HEK293T (cell line): ENCODE results near the gene HAGHL.

Source experiments
- BHLHE40 ChIP-seq: fragments of 450-650 bp; IDR thresholded peaks from 2 replicates; pipeline ENCODE4 v1.6.1; 2016; ENCODE audit warnings: mild to moderate bottlenecking, moderate library complexity, borderline replicate concordance
- ELF4 ChIP-seq: fragments of 450-650 bp; IDR thresholded peaks from 2 replicates; pipeline ENCODE4 v1.6.1; 2017; ENCODE audit warnings: antibody characterized with exemption
- FOXK2 ChIP-seq: fragments of 450-650 bp; IDR thresholded peaks from 2 replicates; pipeline ENCODE4 v1.6.1; 2016; ENCODE audit warnings: mild to moderate bottlenecking
- LEF1 ChIP-seq: fragments of 450-650 bp; IDR thresholded peaks from 2 replicates; pipeline ENCODE4 v1.6.1; 2017; ENCODE audit warnings: mild to moderate bottlenecking, borderline replicate concordance
- NFRKB ChIP-seq: fragments of 450-650 bp; IDR thresholded peaks from 2 replicates; pipeline ENCODE4 v1.6.1; 2016; ENCODE audit warnings: mild to moderate bottlenecking, moderate library complexity
- PKNOX1 ChIP-seq: fragments of 450-650 bp; IDR thresholded peaks from 2 replicates; pipeline ENCODE4 v1.6.1; 2016
- SP1 ChIP-seq: fragments of 450-650 bp; IDR thresholded peaks from 2 replicates; pipeline ENCODE4 v1.6.1; 2017
- SUZ12 ChIP-seq: fragments of 450-650 bp; IDR thresholded peaks from 2 replicates; pipeline ENCODE4 v1.6.1; 2016; ENCODE audit warnings: mild to moderate bottlenecking

GRCh38 chr16:767743-768235, 40.9 kb downstream of the HAGHL start:
- TF ChIP-seq BHLHE40 (no peak), ELF4 (no peak), NFRKB (no peak), PKNOX1 (no peak), FOXK2 (no peak), SP1 (no peak), SUZ12 (no peak), LEF1 (no peak)
